Activated CD8-positive, alpha-beta T cell treated with anti-CD3 and anti-CD28 coated beads for 36 hours (primary cell): ENCODE results near the gene SLC25A25. TPM values are rescaled to one million over a fixed set of nuclear protein-coding genes. Genes with fewer than 3 reads are reported as not detected.
"Not testable (repeated sequence)": the region's sequence is repeated elsewhere in the genome, so short reads cannot be mapped to it uniquely, and the experiment has no call there.

ENCODE experiments used
- ATAC-seq: fragments of 200-7000 bp; cut with Tn5 transposase; one replicate; pipeline ENCODE4 v1.10.0; 2021; ENCODE audit warnings: mild to moderate bottlenecking, moderate library complexity
- CTCF ChIA-PET: fragments of 350-600 bp; sonication (Branson Sonifier 250); formaldehyde crosslinking; loops from one replicate; lab custom pipeline; 2021; ENCODE audit warnings: antibody characterized with exemption; lab: Charles Lee
- POLR2A ChIA-PET: fragments of 350-600 bp; sonication (Branson Sonifier 250); formaldehyde crosslinking; loops from one replicate; lab custom pipeline; 2021; ENCODE audit warnings: antibody characterized with exemption; lab: Charles Lee
- DNase-seq: peaks from one replicate; pipeline ENCODE4 v3.0.0-alpha.2; 2020
- H3K27ac Mint-ChIP-seq: one replicate; pipeline ENCODE4 v1.8.0; 2021; ENCODE audit warnings: mild to moderate bottlenecking, mixed read lengths
- H3K27me3 Mint-ChIP-seq: one replicate; pipeline ENCODE4 v1.8.0; 2021; ENCODE audit warnings: mixed read lengths
- H3K36me3 Mint-ChIP-seq: one replicate; pipeline ENCODE4 v1.8.0; 2021; ENCODE audit warnings: low read depth, mixed read lengths
- H3K4me1 Mint-ChIP-seq: one replicate; pipeline ENCODE4 v1.8.0; 2021; ENCODE audit warnings: low read depth, mixed read lengths
- H3K4me3 Mint-ChIP-seq: one replicate; pipeline ENCODE4 v1.8.0; 2021; ENCODE audit warnings: mild to moderate bottlenecking, moderate library complexity, mixed read lengths
- H3K9me3 Mint-ChIP-seq: one replicate; pipeline ENCODE4 v1.8.0; 2021; ENCODE audit warnings: mixed read lengths
- intact Hi-C: fragments of 100-400 bp; cut with micrococcal nuclease; formaldehyde crosslinking; loops from one replicate; pipeline ENCODE4 v1.10.0; 2022
- total RNA-seq, 2 experiments: library from RNA; stranded (reverse); gene quantifications; one replicate each; pipeline ENCODE4 v1.2.3, GENCODE V29; 2021
- TF ChIP-seq, protein P1 (sequence below): fragments of 200-600 bp; IDR thresholded peaks from one replicate; pipeline ENCODE4 v1.8.0; 2022; ENCODE audit warnings: antibody characterized with exemption, mild to moderate bottlenecking

SLC25A25 gene
- total RNA-seq, 2 experiments from 2014 or later: 12.9 to 14.6 TPM

GRCh38 chr9:128127568-128127989, 59.5 kb downstream of the SLC25A25 start, which contains the start of gene PTGES2:
PTGES2 (minus strand) TSS chr9:128127729; CDS start chr9:128127717, 12 bp downstream.
- H3K27ac Mint-ChIP-seq: peak within 1 kb of the TSS; percentile 94
- H3K27me3 Mint-ChIP-seq: no peaks in the 10 kb centered on the region
- ChIA-PET CTCF (interaction anchor here (1.2 to 5.2 kb wide), 5 partner anchors 10 to 214 kb away, joined by 3 to 40 read pairs (median 5); no protein-coding TSS in a partner anchor), POLR2A (no interaction called here)
- peak within 1 kb of the TSS; percentile 92 for H3K4me3 Mint-ChIP-seq
- peak; percentile 67 for ATAC-seq
- intact Hi-C loops: no loop called here
- H3K9me3 Mint-ChIP-seq: no peaks in the 10 kb centered on the region
- H3K36me3 Mint-ChIP-seq: peaks cover 9% of the 10 kb centered on the region
- peak; percentile 82 for DNase-seq
- H3K4me1 Mint-ChIP-seq: peaks cover 29% of the 10 kb centered on the region
- TF ChIP-seq, protein P1, sequence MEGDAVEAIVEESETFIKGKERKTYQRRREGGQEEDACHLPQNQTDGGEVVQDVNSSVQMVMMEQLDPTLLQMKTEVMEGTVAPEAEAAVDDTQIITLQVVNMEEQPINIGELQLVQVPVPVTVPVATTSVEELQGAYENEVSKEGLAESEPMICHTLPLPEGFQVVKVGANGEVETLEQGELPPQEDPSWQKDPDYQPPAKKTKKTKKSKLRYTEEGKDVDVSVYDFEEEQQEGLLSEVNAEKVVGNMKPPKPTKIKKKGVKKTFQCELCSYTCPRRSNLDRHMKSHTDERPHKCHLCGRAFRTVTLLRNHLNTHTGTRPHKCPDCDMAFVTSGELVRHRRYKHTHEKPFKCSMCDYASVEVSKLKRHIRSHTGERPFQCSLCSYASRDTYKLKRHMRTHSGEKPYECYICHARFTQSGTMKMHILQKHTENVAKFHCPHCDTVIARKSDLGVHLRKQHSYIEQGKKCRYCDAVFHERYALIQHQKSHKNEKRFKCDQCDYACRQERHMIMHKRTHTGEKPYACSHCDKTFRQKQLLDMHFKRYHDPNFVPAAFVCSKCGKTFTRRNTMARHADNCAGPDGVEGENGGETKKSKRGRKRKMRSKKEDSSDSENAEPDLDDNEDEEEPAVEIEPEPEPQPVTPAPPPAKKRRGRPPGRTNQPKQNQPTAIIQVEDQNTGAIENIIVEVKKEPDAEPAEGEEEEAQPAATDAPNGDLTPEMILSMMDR: no peak

- intact Hi-C loops: no loop called here
- H3K4me1 Mint-ChIP-seq: peaks cover 29% of the 10 kb centered on the region
- DNase-seq (peak; percentile 89), ATAC-seq (peak; percentile 85)
- TF ChIP-seq, protein P1: no peak
- peaks cover 7% of the 10 kb centered on the region for H3K36me3 Mint-ChIP-seq
- ChIA-PET POLR2A (interaction anchor here (0.6 to 1.5 kb wide), 4 partner anchors 9 to 101 kb away, joined by 3 to 4 read pairs (median 3); no protein-coding TSS in a partner anchor), CTCF (interaction anchor here (1.0 to 5.2 kb wide), 9 partner anchors 8 to 213 kb away, joined by 3 to 40 read pairs (median 5); no protein-coding TSS in a partner anchor)
- no peaks in the 10 kb centered on the region for H3K9me3 Mint-ChIP-seq
- H3K4me3 Mint-ChIP-seq: peak overlapping the region; percentile 92
- peak overlapping the region; percentile 94 for H3K27ac Mint-ChIP-seq
- no peaks in the 10 kb centered on the region for H3K27me3 Mint-ChIP-seq
These were observed 60.2 kb downstream of the SLC25A25 start for GRCh38 chr9:128127990-128128835.

GRCh38 chr9:128128836-128129590, 61.0 kb downstream of the SLC25A25 start:
- POLR2A ChIA-PET: interaction anchor here (0.6 to 1.5 kb wide), 5 partner anchors 8 to 139 kb away, joined by 3 to 4 read pairs (median 3); no protein-coding TSS in a partner anchor
- TF ChIP-seq, protein P1: no peak
- DNase-seq: no peak
- CTCF ChIA-PET: interaction anchor here (1.0 to 5.2 kb wide), 10 partner anchors 9 to 212 kb away, joined by 3 to 40 read pairs (median 4); no protein-coding TSS in a partner anchor
- H3K4me3 Mint-ChIP-seq: peak overlapping the region; percentile 92
- ATAC-seq: no peak
- H3K27ac Mint-ChIP-seq: peak overlapping the region; percentile 94
- H3K36me3 Mint-ChIP-seq: peaks cover 3% of the 10 kb centered on the region
- peaks cover 29% of the 10 kb centered on the region for H3K4me1 Mint-ChIP-seq
- H3K27me3 Mint-ChIP-seq: no peaks in the 10 kb centered on the region
- H3K9me3 Mint-ChIP-seq: no peaks in the 10 kb centered on the region
- intact Hi-C loops: no loop called here

GRCh38 chr9:128129976-128130590, 62.1 kb downstream of the SLC25A25 start:
- H3K9me3 Mint-ChIP-seq, H3K4me3 Mint-ChIP-seq, H3K27me3 Mint-ChIP-seq, POLR2A ChIA-PET, ATAC-seq, H3K36me3 Mint-ChIP-seq, intact Hi-C loops, H3K27ac Mint-ChIP-seq: not testable (repeated sequence)
- peaks cover 24% of the 10 kb centered on the region for H3K4me1 Mint-ChIP-seq
- CTCF ChIA-PET: interaction anchor here (0.6 to 5.2 kb wide), 2 partner anchors 12 to 80 kb away, joined by 3 to 40 read pairs; no protein-coding TSS in a partner anchor
- TF ChIP-seq, protein P1: peak; percentile 62
- DNase-seq: peak; percentile 75

DNA sequence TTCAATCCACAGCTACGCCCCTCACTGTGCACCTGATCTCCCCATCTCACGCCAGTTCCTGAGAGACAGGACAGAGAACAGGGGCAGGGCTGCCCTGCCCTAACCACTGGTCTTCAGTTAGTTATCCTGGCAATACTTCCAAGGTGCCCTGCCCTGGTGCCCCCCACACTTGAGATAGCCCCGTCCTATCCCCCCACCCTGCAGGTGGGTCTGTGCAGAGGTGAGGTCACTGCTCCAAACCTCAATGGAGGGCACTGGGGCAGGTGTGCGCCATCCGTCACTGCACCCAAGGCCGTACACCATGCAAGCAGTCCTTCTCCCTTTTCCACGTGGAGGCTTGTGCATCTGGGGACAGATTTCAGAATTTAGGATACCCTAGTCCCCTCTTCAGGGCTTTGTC, 62.6 kb downstream of the SLC25A25 start:
- H3K27me3 Mint-ChIP-seq, POLR2A ChIA-PET, H3K9me3 Mint-ChIP-seq, DNase-seq, ATAC-seq, intact Hi-C loops, H3K27ac Mint-ChIP-seq, H3K36me3 Mint-ChIP-seq, H3K4me3 Mint-ChIP-seq: not testable (repeated sequence)
- peaks cover 18% of the 10 kb centered on the region for H3K4me1 Mint-ChIP-seq
- CTCF ChIA-PET: interaction anchor here (0.6 kb wide), 1 partner anchor 79 kb away, joined by 3 read pairs; no protein-coding TSS in a partner anchor

DNA sequence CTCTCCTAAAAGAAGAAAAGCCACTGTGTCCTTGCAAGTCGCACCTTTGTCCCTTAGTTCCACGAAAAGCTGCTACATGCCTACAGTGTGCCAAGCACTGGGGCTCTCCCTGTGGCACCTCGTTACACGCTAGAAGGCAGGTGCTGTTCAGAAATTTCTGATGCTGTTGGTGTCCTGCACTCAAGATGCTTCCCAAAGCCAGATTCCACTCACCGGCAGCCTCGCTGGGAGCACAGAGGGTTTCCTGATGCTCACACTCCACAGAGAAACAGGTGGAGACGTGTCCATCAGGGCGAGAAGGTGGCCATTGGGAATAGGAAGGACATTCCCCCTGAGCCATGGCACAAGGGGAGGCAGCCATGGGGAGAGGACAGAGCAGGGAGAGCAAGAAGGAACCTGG, 63.3 kb downstream of the SLC25A25 start:
- peaks cover 11% of the 10 kb centered on the region for H3K4me1 Mint-ChIP-seq
- H3K4me3 Mint-ChIP-seq, H3K27me3 Mint-ChIP-seq, ATAC-seq, POLR2A ChIA-PET, H3K36me3 Mint-ChIP-seq, H3K9me3 Mint-ChIP-seq, CTCF ChIA-PET, H3K27ac Mint-ChIP-seq, intact Hi-C loops, DNase-seq: not testable (repeated sequence)

DNA sequence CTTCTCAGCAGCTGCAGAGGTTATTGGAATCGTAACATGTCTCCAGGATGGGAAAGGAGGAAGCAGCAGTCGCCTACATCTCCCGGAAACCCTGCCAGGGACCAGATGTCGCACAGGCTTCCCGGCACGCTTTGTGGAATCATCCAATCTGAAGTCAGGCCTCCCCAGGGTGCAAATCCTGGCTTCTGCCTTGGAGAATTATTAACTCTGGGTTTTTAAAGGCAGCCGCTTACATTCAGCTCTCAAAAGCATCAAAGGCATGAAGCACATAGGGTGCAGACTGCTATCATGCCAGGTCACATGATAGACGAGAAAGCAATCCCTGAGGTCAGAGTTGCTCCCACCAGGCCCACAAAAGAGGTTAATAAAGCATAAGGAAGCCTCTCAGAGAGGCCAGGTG, 64.1 kb downstream of the SLC25A25 start:
- DNase-seq, H3K4me3 Mint-ChIP-seq, intact Hi-C loops, H3K4me1 Mint-ChIP-seq, H3K36me3 Mint-ChIP-seq, CTCF ChIA-PET, ATAC-seq, H3K9me3 Mint-ChIP-seq, H3K27me3 Mint-ChIP-seq, H3K27ac Mint-ChIP-seq, POLR2A ChIA-PET: not testable (repeated sequence)
